ENCODE measurements around the gene SUSD4.

SUSD4 gene

GRCh38 chr1:223248001-223248769 is 115.8 kb downstream of the SUSD4 start:
- DNase-seq: no peak

DNA sequence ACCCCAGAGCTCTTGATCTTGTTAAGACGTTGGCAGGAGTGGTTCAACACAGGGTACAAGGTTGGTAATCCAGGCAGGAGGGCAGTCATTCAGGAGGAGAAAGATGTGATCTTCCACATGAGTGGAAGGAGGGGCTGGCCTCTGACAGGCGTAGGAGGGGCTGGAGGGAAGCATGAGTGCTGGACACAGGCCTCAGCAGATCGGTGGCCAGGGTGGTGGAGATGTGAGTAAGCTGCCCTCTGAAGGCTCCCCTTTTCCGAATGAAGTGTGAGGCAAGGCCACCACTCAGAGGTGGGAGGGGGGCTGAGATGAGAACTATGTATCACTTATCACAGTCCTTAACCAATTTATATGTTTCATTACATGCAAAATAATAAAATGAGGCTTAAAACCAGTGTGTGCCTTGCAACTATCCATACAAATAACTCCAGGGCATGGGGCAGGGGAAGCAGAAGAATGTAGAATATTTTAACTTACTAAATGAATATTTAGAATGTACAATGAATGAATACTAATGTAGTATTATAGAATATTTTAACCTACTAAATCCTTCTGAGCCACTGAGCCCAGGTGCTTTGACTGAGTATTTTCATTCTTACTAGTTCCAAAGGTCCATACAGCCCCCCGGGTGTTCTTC is 117.4 kb downstream of the SUSD4 start:
- DNase-seq: no peak

DNA sequence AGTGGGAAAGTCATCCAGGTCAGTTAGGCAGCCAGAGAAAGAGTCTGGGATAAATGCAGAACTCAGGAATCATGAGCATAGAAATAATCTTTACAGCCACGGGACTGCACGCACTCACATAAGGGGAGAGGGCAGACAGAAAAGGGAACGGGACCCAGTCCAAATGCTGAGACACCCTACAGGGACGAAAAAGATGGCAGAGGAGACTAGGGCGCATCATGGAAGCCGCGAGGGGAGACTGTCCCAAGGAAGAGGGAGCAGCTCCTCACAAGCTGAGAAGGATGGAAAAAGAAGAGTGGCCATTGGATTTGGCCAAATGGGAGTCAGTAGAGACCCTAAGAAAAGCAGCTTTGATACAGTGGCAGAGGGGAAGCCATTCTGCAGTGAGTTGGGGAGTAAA is 118.0 kb downstream of the SUSD4 start:
- no peak for DNase-seq

- no peak for DNase-seq
These were observed 118.6 kb downstream of the SUSD4 start for GRCh38 chr1:223245411-223245810.

DNA sequence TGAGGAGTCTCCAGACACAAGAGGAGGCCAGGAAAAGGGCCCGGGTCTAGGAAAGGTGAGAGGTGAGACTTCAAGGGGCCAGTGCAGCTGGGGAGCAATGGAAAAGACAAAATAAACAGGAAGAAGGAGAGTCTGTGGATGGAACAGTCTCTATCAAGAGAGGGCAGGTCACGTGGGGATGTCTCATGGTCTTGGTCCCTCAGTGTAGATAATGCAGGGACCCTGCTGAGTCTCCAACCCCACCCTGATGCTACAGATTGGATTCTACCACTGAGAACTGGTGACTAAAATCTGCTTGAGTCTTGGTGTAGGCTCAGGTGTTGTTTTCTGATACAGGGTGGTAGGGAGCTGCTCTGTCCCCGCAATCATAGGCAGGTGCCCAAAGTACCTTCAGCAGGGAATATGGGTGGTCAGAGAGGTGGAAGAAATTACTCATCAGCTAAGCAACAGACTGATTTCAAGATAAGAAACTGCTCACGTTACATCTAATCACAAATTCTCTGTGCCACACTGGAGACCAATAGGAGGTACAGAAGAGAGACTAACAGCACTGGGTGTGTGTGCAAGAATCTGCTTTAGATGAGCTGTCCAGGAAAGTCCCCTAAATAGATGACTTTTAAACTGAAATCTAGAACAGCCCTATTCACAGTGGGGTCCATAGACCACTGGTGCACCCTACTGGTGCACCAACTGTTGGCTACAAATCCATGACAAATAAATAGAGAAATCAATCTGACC is 119.4 kb downstream of the SUSD4 start:
- no peak for DNase-seq

- DNase-seq: no peak
These were observed 120.4 kb downstream of the SUSD4 start for GRCh38 chr1:223243441-223244050.

GRCh38 chr1:223242971-223243370 is 121.0 kb downstream of the SUSD4 start:
- no peak for DNase-seq

DNA sequence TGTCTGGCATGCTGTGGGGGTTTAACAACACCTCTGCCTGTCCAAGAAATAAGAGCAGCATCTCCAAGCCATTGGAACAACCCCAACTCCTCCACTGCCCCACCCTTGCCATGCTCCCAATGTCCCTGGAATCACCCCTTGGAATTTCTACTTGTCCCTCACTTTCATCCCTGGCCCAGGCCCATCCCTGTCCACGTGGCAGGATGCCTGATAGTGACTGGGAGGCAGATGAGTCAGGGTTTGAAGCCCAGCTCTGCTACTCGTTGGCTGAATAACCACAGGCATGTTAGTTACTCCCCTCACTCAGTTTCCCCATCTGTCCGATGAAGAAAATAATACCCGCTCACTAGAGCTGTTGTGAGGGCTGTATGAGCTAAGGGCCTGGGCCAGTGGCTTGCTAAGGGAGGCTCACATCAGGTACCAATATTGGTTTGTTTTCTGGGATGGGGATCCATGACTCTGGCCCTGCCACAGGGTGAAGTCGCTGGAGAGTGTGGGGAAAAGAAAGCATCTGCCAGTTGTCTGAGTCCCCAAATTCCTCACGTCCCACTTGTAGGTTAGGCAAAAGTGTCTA is 121.5 kb downstream of the SUSD4 start:
- no peak for DNase-seq

GRCh38 chr1:223240122-223240521 is 123.9 kb downstream of the SUSD4 start:
- no peak for DNase-seq

- no peak for DNase-seq
These were observed 128.9 kb downstream of the SUSD4 start for GRCh38 chr1:223235091-223235490.

- no peak for DNase-seq
These were observed 129.4 kb downstream of the SUSD4 start for GRCh38 chr1:223234534-223234933.

DNA sequence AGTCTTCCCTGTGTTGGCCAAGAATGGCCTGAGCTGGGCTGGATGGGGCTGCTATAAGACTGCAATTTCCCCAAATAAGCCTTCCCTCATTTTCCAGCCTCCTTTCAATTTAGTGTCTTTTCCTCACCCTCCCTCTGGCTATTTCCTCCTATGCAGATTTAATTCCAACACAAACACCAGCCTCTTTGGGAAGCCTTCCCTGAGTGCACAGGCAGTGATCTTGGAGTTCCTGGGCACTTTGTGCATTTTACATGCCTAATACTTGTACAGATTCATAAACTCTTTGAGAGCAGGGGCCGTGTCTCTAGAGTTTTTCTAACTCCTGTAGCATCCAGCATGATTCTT is 129.8 kb downstream of the SUSD4 start:
- no peak for DNase-seq

DNA sequence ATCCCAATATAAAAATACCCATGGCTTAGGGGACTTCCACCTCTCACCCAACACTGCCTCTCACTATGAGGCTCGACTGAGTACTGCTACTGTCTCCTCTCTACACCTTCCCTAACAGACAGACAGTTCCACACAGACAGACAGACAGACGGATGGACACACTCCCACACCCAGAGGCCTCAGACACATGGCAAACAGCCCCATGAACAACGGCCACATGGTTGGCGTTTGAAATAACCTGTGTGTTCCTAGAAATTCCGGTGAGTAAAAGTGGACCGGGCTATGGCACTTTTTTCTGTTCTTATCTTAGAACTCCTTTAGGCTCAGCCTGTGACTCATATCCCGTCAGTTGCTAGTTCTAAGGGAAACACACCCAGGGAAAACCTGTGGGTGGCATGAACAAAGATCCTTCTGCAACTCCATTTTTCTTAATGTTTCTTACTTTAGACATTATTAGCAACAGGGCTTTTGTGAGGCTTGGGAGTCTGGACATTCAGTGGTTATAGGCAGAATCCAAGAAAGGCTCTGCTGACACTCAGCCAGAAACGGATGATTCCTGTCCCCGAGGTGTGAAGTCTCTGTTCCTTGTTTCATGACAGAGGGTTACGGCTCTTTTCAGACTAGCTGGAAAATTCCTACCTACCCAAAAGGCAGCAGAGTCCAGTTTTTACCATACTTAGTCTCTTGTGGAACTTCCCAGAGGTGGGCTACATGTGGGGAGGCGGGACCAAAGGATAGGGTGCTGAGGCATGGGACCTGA is 130.4 kb downstream of the SUSD4 start:
- no peak for DNase-seq

GRCh38 chr1:223233019-223233409 is 131.0 kb downstream of the SUSD4 start:
- no peak for DNase-seq

GRCh38 chr1:223231581-223231980 is 132.4 kb downstream of the SUSD4 start:
- DNase-seq: no peak

- no peak for DNase-seq
These were observed 132.9 kb downstream of the SUSD4 start for GRCh38 chr1:223231011-223231572.

- no peak for DNase-seq
These were observed 133.7 kb downstream of the SUSD4 start for GRCh38 chr1:223230161-223230881.

DNA sequence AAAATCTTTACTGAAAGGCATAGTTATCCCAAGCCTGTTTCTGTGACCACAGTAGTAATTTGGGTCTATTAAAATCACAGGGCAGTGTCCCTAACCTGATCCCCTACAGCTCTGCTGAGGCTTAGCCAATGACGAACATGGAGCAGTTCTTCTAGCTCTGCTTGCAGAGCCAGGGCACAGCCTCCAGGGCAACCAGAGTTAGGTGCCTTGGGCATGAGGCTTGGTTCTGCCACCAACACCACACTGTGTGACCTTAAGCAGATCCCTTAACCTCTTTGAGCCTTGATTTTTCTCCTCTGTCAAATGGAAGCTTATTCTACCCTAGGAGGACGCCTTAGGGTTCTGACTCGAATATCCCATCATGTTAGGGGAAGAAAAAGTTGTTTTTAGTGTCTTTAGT is 134.2 kb downstream of the SUSD4 start:
- no peak for DNase-seq

- DNase-seq: no peak
These were observed 134.9 kb downstream of the SUSD4 start for GRCh38 chr1:223228931-223229528.

- no peak for DNase-seq
These were observed 135.8 kb downstream of the SUSD4 start for GRCh38 chr1:223228201-223228600.

Measured in effector CD4-positive, alpha-beta T cell (primary cell).